RPMI8226 (cell line): ENCODE measurements around the gene PPFIA2.
"Not testable (repeated sequence)": the region's sequence is repeated elsewhere in the genome, so short reads cannot be mapped to it uniquely, and the experiment has no call there.

Source experiments
- DNase-seq: peaks from one replicate; pipeline ENCODE4 v3.0.0-alpha.2; 2015

PPFIA2 gene

DNA sequence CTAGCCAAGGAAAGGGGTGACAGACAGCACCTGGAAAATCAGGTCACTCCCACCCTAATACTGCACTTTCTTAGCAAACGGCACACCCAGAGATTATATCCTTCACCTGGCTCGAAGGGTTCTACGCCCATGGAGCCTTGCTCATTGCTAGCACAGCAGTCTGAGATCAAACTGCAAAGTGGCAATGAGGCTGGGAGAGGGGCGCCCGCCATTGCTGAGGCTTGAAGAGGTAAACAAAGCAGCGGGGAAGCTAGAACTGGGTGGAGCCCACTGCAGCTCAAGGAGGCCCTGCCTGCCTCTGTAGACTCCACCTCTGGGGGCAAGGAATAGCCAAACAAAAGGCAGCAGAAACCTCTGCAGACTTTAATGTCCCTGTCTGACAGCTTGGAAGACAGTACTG, 99.8 kb downstream of the PPFIA2 start:
- not testable (repeated sequence) for DNase-seq

DNA sequence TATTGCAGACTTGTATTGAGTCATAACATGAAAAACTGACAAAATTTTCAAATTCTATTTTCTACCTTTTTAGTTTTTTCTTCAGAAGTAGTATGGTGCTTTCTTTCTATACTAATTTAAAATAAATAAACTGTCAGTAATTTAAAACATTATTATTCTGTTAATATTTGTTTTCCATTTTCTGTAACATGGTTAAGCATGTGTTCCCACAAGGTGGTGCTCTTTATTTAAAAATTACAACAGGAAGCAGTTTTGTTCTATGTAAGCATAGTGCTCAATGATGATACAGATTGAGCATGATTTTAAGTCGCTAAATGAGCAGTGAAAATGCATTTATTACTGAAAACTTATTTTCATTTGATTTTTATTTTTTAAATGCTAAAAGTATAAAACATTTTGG, 114.6 kb downstream of the PPFIA2 start:
- peak; percentile 31 for DNase-seq

DNA sequence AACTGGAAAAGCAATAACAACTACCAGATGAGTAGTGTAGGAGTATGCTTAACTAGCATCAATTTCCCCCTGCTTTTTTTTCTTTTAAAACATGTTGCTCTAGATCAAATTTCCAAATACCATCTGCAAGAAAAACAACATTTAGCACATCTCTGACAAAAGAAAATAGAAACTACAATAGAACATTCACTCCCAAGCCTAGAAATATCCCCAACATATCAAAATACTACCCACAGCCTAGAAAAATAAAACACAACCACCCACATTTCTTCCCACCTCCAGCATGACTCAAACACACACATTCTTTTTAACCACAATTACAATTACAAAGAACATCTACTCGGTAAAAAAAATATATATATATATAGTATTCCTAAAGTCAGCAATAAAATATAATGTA, 120.0 kb downstream of the PPFIA2 start:
- no peak for DNase-seq

DNA sequence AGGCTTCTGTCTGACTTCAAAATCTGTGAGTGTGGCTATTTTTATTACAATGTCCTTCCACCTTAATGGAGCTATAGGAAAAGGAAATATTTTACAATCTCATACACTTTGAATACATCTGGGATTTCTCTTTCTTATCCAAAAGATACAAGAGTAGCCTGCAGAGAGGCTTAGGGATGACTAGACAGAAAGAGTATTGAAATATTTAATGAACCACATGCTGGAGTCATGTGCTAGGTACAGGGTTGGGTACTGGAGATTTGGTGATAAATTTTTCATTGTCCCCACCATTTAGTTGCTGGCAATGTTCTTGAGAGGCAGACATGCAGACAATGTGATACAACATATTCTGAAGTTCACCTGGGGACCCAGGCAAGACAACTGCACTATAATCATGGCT, 126.0 kb downstream of the PPFIA2 start:
- DNase-seq: no peak

DNA sequence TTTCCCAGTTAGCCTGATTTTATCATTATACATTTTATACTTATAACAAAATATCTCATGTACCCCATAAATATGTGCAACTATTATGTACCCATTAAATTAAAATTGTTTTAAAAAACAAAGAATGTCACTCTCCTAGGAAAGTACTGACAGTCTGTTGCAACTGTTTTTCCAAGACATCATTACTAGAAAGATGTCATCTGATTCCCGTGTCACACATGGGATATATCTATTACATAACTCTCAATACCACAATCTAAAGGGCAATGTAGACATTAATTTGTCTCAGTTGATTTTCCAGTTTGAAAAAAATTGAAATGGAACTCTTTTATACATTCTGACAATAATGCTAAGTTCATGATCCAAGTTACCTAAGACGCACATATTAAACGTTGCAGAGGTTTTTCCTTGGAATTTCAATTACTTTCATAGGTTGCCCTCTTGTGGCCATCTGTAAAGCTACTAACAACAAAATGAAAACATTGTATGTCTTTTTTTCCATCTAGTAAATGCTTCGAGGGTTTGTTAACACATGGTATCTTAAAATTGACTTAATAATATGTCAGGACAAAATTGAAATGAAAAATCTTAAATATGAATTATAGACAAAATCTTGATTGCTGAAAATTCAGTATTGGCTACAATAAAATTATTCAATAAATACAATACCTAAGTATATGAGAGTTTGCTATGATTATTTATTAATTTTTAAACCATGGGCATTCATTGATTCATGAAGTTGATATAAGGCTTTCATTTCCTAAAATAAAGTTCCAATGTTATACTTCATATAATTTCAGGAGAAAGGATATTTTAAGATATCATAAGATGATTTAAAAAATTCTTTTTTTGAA, 131.6 kb downstream of the PPFIA2 start:
- DNase-seq: peak; percentile 23

DNA sequence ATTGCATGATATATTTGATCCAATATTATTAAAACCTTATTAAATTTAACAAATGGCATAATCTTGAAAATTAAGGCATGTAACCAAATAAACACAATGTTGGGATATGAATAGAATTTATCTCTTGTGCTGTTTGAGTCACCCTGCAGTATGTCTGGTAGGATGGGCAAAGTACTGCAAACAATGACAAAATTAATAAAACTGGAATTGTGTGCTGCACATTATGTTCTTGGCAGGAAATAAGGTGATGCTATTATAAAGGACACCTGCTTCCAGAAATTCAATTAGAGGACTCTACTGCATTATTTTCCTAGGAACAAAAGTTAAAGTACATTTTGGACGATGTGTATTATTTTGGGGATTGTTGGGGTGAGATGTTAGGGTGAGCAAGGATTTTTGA, 132.7 kb downstream of the PPFIA2 start:
- DNase-seq: no peak

DNA sequence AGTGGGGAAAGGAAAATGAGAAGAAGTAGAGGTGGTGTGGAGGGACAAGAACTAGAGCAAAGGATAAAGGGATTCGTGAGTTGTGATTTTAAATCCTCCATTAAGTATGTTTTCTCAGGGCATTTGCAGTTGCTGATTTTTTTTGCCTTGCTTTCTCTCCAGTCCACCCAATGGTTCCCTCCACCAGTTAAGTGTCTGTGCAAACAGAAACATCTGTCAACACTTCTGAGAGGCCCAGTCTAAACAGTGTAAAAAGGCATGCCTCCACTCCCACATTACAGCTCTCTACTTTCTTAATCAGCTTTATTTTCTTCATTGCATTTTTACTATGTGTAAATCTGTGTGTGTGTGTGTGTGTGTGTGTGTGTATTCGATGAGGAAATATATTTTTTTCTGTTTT, 141.2 kb downstream of the PPFIA2 start:
- no peak for DNase-seq

DNA sequence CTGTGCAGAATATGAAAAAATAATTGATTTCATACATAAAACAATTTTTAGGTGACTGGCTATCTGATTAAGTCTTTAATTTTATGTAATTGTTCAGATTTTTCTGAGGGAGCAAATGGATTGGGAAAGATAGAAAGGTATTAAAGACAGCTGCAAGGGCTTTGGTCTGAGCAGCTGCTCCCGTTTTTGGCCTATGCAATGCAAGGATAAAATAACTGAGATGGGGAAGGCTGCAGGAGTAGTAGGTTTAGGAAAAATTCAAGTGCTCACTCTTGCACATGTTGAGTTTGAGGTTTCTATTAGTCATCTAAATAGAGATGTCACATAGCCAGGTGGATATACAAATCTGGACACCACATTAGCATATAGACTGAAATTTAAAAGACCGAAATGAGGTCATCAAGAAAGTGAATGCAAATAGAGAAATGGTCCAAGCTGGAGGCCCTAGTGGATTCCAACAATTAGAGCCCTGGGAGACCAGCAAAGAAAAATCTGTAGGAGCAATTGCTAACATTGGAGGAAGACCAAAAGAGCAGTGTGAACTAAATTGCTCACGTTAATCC, 144.0 kb downstream of the PPFIA2 start:
- DNase-seq: no peak

DNA sequence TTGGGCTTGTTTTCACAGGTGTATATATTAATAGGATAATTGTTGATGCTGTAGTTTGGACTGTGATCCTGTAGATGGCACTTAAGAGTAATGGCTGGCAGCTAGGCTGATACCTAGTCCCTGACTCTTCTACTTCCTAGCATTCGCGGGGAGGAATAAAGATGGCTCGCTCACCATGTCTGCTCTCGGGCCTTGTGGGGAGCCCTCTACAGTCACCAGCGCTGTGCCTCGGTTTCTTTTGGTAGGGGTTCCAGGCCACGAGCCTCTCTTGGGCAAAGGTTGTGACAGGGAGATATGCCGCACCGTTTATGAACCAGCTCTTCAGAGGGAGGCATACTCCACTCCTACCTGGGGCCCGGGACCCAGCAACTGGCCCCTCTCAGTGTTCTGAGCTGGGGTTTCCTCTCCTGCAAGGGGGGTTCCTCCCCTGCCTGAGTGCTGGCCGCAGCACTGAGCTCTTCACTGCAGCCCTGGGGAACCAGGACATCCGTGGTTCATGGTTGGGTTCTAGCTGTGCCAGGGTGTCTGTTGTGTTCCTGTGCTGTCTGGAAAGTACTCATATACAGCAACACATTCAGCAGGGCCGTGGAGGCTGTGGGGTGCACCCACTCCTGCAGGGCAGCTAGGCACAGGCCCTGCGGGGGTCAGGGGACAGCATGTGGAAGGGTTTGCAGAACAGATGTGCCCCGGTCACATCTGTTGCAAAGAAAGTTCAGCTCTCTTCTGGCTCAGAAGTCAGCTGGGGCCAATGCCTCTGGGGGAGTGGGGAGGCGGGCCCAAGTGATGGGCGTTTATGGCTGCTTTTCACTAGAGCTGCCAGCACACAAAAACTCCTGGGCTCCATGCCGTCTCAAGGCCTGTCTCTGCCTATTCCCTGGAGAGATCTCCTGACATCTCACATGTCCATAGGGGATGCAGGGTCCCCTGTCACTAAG, 147.9 kb downstream of the PPFIA2 start:
- DNase-seq: peak; percentile 45

DNA sequence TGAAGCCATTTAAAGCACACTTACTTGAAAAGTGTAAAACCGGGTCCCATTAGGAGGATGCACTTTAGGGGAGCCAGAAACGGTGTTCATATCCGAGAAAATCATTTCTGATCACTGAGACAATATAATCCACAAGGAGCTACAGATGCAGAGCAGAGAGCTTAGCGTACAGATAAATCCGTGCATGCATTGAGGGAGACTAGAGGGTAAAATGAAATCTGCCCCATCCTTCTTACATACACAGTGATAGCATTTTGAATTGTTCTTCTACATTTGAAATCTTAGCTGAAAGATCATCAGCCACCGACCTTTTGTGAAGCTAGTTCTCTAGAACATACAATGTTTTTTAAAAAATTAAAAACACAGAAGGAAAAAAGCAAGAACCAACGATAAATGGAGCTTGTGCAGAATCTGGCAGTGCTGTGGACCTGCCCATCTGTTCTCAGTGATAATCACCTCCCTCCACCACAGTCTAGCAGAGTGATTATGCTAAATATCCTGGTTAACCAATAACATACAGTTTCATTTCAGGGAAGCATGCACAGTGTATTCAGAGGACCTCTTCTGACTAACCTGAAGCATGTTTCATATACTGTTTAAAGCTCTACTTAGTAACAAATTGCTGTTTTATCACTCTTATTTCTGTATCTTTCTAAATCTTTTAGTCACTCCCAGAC, 161.1 kb downstream of the PPFIA2 start:
- DNase-seq: no peak

DNA sequence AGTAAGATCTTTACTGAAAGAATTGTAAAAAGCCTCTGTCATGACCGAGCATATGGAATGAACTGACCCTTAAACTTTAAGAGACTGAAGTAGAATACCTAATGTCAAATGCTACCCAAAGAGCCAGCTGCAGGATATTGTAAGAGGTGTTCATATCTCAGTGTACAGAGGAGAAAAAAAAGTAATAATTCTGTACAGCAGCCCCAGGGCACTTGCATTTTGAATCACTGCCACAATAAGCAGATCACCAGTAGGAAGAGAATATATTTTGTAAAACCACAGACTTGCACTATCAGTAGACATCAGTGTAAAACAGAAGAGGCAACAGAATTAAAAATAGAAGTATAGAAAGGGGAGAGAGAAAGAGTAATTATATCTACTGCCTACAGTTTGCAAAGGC, 162.6 kb downstream of the PPFIA2 start:
- DNase-seq: no peak

DNA sequence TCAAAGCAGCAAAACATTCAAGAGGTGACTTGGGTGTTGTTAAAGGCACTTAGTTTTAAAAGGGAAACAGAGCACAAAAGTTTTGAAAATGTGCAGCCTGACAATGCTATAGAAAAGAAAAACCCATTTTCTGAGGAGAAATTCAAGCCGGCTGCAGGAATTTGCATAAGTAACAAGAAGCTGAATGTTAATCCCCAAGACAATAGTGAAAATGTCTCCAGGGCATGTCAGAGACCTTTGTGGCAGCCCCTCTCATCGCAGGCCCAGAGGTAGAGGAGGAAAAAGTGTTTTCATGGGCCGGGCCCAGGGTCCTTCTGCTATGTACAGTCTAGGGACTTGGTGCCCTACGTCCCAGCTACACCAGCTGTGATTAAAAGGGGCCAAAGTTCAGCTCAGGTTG, 167.9 kb downstream of the PPFIA2 start:
- no peak for DNase-seq

DNA sequence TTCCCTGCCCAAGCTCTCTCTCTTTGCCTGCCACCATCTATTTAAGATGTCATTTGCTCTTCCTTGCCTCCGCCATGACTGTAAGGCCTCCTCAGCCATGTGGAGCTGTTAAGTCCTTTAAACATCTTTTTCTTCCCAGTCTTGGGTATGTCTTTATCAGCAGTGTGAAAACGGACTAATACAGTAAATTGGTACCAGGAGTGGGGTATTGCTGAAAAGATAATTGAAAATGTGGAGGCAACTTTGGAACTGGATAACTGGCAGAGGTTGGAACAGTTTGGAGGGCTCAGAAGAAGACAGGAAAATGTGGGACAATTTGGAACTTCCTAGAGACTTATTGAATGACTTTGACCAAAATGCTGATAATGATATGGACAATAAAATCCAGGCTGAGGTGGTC, 168.4 kb downstream of the PPFIA2 start:
- not testable (repeated sequence) for DNase-seq

DNA sequence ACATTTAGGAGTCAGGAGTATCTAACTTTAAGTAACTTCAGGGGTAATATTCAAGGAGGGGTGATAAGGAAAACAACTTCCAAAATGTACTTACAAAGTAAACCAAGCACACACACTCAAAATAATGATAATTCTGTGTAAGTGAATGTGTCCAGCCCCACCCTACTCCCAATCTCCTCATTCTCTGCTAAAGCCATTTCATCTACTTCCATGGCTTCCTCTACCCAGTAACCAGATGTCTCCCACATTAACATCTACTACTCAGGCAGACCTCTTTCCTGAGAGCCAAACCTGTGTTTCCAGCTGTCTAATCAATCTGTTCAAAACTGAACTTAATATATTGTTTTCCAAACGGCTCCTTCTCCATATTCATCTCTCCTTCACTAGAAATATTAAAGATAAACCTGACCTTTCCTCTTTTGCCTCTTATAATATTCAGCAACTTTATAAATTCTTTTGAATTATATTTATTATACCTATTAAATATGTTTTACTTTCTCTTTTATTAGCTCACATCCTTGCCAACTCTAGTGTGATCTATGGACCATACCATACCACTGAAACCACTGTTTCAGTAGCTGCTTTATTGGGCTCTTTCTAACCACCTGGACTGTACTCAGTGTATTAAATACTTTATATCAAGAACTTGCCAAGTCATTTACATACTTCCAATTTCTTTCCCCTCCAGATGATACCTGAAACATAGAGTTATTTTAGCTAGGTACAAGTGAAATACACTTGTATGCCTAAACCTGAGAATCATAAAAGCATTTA, 170.7 kb downstream of the PPFIA2 start:
- no peak for DNase-seq

DNA sequence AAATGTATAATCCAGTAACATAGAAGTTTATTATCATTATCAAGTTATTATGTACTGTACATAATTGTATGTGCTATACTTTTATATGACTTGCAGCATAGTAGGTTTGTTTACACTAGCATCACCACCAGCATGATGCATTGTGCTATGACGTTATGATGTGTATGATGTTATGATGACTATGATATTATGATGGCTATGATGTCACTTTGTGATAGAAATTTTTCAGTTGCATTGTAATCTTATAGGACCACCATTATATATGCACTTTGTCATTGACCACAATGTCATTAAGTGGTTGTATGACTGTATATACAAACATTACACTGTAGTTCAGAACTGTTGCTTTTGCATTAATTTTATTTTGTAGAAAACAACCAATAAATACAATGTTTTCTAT, 173.4 kb downstream of the PPFIA2 start:
- DNase-seq: no peak

DNA sequence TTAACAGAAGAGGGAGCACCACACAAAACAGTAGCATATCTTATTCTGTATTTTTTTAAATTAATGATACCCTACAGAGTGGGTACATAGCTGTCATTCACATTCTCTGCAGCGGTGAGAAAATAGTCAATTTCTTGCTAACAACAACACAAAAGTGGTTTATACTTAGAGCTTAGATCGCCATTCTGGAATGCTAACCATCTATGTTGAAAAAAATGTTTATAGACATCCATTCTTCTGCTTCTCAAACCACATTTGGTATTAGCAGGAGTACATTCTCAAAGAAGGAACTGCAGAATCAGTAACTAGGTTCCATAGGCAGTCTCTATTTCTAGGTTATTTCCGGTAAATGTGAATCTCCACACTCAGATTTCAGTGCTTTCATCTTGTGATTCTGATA, 185.9 kb downstream of the PPFIA2 start:
- no peak for DNase-seq

DNA sequence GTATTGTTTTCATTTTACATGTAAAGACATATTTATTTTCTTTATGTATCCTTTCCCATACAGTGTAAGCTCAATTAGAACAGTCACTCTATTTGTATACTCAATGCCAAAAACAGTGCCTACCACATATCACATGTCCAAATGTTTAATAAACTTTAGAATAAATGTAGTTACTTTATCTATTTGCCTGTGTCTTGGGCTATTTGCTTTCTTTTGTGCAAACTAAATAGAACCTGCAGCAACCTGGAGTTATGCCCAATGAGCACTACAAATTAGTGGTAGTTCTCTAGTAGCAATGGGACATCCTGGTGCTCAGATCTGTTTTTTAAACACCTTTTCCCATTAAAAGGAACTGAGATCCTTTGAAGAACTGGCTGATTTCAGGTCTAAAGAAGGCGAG, 186.7 kb downstream of the PPFIA2 start:
- DNase-seq: no peak

DNA sequence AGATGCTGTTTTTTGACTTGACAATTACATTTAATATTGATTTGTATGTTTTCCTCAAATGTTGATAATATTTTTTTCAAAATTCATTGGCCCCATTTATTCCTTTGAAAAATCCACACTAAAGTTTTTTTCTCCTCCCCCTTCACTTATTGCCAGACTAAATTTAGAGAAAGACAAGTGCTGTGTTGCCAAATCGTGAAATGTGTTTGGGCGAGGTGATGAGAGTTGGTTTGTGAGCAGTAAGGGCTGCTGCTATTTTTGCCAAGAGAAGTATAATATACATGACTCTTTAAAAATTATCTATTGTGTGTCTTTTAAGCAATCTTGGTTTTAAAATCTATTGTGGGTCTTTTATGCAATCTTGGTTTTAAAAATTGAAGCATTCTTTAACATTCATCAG, 188.9 kb downstream of the PPFIA2 start:
- DNase-seq: no peak

DNA sequence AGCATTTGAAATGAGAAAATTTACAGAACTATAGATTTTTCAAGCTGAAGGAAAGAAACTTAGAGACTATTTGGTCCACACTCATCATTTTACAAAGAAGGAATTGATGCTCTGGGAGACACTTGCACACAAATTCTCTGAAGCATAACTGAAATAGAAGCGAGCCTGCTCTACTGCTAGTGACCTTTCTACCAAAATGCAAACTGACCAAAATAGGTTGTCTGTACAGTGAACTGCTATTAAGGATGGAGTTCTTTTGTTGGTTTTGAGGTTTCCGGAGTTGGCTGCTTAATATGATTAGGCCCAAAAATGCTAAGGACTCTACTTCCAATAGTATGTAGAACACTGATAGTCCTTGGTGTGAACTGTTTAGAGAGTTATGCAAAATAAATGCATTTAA, 194.9 kb downstream of the PPFIA2 start:
- no peak for DNase-seq

DNA sequence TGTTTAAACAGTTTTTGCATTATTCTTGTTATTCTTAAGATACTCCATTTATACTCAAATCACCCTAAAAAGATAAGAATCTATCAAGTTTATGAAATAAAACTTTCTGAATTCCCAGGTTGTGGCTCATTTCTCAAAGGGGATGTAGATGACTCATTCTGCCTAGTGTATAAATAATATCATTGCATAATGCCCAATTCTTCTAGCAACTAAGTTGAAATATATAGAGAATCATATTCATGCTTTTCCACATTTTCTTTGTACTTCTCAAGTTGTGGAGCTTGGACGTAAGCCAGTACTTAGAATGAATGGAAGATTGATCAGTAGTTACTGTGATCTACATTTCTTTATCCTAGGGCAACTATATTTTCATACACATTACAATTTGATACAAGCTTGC, 201.1 kb downstream of the PPFIA2 start:
- DNase-seq: no peak

DNA sequence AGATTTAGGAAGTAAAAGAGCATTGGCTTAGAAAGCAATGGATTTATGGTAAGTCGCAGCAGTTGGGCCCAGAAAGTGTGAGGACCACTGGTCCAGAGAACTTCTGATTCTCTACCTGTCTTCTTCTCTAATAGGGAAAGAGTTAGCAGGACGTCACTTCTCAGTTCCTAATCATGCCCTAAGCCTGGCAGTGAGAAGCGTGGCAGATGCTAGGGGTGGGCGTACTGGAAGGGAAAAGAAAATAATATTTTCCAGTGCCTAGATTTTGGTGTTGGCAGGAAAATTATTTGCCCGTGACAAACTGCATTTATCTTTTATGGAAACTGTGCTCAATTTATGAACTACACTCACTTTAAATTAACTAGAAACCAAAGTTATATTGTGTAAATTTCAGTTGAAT, 212.3 kb downstream of the PPFIA2 start:
- no peak for DNase-seq

DNA sequence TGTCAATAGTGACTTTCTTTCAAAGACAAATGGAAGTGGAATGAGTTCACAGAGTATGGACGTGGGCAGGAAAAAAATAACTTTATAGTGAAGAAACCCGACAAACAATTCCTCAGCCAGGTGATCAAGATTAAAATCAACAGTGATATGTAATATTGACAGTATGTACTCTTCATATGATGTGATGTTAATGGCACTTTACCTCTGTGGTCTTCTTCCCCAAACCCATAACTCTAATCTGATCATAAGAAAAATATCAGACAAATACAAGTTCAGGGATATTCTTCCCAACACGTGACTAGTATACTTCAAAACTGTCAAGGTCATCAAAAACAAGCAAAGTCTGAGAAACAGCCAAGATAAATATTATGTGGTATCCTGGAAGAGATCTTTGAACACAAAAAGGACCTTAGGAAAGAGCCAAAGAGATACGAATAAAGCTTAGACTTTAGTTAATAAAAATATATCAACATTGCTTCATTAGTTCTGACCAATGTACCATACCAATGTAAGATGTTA, 215.5 kb downstream of the PPFIA2 start:
- no peak for DNase-seq
